NCI-H2171 (cell line): ENCODE results near the gene ZNHIT1.
"Not testable (repeated sequence)": the region's sequence is repeated elsewhere in the genome, so short reads cannot be mapped to it uniquely, and the experiment has no call there.

Experiments
- DNase-seq: peaks from one replicate; lab custom pipeline; 2025; lab: John Stamatoyannopoulos, UW

ZNHIT1 gene

DNA sequence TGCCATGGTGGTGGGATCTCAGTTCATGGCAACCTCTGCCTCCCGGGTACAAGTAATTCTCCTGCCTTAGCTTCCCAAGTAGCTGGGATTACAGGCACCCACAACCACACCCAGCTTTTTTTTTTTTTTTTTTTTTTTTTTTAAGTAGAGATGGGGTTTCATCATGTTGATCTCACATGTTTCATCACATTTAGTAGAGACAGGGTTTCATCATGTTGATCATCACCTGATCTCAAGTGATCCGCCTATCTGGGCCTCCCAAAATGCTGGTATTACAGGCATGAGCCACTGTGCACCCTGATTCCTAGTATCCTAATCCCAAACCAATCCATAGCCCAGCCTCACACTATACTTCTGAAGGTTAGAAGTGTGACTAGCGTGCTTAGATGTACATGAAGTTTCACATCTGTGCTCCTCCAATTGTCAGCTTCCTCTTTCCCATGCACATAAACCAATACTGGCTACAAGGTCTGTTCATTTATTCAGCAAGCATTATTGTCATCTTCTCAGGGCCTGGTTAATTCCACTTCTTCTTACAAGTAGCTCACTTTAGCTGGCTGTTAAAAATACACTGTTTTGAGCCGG, 31.0 kb upstream of the ZNHIT1 start:
- DNase-seq: no peak

DNA sequence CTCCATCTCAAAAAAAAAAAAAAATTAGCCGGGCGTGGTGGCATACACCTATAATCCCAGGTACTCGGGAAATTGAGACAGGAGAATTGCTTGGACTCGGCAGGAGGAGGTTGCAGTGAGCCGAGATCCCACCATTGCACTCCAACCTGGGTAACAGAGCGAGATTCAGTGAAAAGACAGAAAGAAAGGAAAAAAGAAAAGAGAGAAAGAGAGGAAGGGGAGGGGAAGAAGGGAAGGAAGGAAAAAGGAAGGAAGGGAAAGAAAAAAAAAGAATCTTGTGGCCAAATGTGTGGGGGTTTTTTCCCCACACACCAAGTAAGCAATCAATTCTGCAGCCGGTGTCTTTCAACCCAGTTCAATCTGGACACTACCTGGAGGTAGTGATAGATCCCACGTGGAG, 28.9 kb upstream of the ZNHIT1 start:
- no peak for DNase-seq

DNA sequence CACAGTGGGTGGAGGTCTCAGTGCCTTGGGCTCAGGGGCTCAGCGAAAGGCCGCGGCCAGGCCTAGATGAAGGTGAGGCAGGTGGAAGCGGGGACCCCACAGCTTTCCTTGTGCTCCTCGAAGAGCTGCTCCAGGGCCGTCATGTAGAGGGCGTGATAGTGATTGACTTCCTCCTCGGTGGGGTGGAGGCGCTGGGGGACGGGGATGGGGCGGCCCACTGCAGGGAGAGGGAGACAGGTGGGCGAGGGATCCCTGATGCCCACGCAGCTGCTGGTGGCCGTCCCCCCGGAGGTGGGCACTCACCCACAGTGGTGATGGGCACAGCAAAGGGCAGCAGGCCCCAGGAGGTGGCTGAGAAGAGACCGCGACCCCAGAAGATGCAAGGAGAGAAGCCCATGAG, 22.1 kb upstream of the ZNHIT1 start:
- no peak for DNase-seq

DNA sequence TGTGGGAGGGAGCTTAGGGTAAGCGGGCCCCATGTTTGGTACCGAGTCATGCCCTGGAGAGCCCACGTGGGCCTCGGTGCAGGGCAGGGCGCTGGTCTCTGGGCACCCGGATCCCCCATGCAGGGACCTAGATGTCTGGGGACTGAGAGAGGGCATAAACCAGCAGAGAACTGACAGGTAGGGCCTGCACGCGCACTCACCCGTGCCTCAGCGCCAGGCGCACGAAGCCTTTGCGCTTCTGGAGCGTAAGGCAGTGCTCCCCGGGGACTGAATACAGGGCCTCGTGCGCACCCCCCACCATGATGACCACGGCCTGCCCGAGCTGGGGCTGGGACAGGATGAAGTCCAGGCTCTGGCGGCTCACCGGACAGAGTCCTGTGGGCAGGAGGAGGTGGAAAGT, 20.0 kb upstream of the ZNHIT1 start:
- no peak for DNase-seq

DNA sequence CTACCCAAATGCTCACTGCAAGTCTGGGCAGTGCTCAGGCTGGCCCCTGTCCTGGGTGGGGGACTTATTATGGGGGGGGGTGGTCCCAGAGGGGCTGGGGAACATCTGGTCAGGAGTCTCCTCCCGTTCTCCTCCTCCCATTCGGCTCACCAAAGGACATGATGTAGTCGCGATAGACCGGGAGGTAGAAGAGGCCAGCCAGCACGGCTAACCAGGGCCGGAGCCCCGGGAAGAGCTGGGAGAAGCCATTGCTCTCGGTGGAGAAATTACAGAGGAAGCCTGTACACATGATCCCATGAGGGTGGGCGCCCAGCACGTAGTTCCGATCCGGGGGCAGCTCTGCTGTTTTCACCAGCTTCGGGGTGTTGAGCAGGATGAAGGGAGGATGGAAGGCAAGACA, 19.5 kb upstream of the ZNHIT1 start:
- no peak for DNase-seq

DNA sequence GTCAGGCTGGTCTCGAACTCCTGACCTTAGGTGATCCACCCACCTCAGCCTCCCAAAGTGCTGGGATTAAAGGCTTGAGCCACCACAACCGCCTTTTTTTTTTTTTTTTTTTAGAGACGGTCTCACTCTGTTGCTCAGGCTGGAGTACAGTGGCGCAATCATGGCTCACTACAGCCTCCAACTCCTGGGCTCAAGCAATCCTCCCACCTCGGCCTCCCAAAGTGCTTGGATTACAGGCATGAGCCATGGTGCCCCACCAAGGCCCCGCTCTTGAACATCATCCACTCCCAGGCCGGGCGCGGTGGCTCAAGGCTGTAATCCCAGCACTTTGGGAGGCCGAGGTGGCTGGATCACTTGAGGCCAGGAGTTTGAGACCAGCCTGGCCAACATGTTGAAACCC, 18.4 kb upstream of the ZNHIT1 start:
- DNase-seq: not testable (repeated sequence)

DNA sequence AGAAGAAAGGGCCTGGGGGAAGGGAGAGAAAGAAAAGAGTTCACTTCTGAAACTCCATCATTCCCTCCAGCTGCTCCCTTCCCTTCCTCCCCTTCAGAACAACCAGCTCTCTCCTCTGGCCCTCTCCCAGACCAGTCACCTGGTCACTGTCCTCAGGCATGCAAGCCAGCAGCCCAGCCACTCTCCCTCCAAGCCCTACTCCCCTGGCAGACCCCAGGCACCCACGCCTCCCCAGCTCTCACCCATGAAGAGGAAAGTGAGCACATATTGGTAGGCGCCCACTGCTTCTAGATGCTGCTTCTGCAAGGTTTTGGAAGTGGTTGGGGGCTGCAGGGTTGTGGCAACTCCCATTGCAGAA, 17.5 kb upstream of the ZNHIT1 start:
- DNase-seq: no peak

DNA sequence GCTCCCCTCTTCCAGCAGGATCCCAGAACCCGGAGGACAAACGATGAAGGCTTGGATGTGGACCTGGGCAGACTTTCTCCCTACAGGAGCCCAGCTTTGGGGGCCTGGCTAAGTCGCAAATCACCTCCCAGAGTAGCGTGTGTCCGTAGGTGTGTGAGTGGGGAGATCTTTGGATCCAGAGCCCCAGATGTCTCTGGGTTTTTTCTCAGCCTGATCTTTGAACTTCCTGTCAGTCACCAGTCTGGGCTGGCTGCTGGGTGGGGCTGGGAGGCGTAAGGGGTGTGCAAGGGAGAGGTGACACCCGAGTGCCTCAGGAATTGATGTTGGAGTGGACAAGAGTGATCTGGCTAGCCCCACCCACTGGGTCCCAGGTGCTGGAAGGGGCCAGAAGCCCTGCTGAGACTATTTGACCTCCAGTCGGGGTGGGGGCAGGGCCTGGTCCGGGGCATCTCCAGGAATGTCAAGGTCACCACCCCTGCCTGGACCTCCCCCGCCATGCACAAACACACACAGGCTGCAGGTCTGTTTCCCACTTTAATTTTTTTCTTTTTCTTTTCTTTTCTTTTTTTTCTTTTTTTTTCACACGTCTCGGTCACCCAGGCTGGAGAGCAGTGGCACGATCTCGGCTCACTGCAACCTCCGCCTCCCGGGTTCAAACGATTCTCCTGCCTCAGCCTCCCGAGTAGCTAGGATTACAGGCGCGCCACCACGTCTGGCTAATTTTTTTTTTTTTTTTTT, 16.9 kb upstream of the ZNHIT1 start, which contains the start of gene MOGAT3:
TSS of gene MOGAT3 (minus strand) at position 175 of the 738 bp plus-strand sequence. CDS start 182 bp downstream, outside the sequence.
- DNase-seq: no peak

DNA sequence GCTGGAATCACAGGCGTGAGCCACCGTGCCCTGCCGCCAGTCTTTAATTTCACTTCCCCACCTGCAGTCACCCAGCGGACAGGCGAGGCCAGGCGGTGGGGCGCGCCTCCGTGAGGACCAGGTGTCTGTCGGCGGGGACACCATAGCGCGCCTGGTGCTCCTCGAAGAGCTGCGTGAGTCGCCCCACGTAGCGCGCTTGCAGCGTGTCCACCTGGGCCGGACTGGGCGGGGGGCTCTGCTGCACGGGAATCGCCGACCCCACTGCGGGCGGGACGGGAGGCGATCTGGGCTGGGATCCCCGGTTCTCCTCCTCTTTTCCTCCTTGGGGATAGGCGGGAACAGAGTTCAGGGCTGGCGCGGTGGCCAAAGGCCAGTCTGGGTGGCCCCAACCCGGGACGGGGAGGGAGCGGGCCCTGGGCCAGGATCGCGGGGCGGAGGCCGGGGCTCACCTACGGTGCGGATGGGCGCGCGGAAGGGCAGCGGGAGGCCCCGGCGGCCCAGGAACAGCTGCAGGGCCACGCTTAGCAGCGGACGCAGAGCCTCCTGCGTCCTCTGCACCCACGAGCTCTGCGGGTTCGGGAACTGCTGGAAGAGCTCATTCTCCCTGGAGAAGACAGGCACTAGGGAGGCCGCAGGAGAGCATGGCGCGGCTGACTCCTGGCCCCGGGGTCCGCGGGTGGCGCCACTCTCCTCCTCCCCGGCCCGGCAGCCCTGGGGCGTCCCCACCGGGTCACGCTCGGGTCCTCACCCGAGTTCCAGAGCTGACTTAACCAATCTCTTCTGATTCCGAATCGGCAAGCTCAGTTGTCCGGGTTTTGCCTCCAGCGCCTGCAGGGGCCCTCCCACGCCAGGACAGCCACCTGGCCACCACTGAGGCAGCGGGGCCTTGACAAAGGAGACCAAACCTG, 16.0 kb upstream of the ZNHIT1 start:
- DNase-seq: no peak

DNA sequence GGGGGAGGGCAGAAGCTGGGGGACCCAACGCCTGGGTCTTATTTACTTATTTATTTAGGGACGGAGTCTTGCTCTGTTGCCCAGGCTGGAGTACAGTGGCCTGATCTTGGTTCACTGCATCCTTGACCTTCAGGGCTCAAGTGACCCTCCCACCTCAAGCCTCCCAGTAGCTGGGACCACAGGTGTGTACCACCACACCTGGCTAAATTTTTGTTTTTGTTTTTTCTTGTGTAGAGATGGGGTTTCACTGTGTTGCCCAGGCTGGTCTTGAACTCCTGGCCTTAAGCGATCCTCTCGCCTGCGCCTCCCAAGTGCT, 15.4 kb upstream of the ZNHIT1 start:
- no peak for DNase-seq

DNA sequence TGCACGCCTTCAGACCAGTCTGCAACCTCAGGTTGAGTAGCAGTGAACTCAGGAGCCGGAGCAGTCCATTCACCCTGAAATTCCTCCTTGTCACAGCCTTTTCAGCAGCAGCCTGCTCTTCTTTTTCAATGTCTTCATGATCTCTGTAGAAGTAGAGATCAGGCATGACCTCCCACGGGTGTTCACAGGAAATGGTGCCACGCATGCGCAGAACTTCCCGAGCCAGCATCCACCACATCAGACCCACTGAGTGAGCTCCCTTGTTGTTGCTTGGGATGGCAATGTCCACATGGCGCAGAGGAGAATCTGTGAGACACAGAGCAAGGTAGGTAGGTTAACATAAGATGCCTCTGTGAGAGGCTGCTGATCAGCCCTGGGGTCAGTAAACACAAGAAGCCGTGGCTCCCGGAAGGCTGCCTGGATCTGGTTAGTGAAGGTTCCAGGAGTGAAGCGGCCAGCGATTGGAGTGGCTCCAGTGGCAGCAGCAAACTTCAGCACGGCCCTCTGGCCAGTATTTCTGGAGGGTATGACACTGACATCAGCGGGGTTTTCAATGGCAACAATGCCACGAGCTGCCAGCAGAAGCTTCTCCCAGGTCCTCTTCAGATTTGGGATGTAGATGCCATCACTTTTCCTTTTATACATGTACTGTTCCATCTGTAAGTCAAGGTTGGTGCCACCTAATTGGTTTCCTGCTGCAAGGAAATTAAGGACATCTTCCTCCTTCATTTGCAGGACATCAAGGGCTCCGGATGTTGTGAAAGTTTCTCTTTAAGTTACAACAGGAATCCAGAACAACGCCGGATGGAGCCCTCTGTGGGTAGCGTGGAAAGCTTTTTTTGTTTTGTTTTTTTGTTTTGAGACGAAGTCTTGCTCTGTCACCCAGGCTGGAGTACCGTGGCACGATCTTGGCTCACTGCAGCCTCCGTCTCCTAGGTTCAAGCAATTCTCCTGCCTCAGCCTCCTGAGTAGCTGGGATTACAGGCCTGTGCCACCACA, 13.9 kb upstream of the ZNHIT1 start:
- DNase-seq: not testable (repeated sequence)

DNA sequence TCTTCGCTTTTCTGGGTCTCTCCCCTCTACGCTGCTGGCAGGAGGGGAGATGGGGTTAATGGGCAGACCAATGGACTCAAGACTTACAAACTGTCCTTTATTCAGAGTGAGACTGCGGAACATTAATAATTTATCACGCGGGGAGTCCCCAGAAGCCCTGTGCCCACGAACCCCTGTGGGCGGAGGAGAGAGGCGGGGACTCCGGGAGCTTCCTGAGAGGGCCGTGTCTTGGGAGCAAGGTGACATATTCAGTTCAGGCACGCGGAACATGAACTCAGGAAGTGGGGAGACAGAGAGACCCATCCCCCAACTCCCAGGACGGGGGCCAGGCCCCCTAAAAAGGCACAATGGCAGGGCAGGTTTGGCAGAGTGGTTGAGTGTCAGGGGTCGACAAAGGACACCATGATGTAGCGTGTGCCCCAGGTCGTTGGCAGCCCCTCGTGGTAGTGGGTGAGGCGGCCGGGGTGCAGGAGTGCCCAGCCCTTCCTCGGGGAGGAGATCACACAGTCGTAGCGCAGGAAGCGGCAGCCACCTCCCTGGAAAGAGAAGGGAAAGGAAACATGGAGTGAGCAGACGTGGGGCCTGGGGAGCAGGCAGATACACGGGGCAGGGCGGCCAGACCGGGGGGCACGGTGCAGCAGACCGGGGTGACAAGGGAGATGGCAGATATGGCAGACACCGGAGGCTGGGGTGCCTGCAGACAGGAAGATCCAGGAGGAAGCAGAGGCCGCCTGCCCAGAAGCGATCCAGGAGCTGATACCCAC, 11.9 kb upstream of the ZNHIT1 start:
- DNase-seq: no peak

DNA sequence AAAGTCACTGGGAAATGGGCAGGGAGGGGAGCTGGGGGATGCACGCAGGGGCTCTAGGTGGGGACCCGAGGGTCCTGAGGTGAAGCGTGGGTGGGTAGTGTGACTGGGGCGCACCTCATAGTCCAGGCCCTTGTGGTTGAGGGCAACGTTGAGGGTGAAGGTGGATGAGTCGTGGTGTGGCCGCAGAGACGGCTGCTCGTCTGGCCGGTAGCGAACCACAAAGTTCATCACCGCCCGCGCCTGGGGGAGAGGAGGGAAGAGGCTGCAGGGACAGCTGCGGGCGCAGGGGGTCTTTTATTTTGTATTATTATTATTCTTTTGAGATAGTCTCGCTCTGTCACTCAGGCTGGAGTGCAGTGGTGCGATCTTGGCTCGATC, 11.3 kb upstream of the ZNHIT1 start:
- DNase-seq: no peak

DNA sequence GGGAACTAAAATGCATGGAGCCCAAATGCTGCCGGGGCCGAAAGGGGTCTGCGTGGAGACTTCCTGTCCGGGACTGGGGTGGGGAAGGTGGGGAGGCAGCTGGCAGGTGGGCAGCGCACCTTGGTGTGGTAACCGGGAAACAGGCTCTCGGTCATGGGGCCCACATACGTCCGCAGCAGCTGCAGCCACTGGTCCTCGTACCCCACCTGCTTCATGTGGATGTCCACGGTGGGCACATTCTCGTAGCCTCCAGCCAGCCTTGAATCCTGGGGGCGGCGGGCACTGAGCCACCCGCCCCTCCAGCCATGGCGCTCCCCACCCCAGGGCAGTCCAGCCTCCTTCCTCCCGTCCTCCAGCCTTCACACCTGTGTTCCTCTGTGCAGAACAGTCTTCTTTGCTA, 10.5 kb upstream of the ZNHIT1 start:
- no peak for DNase-seq

DNA sequence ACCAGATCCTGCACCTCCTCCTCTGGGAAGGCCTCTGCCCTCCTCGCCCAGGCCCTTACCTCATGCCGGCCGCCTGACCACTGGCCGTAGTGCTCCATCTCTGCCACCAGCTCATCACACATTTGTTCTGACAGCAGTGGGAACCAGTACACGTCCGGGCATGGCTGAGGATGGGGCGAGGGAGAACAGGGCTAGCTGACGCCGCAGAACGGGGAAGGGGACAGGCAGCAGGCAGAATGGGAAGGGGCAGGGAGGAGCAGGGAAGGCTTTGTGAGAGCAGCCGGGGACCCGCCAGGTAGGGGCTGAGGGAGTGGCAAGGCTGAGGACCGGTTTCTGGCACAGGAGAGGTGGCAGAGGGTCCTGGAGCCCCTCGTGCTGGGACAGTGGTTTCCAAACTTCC, 9.2 kb upstream of the ZNHIT1 start:
- no peak for DNase-seq

DNA sequence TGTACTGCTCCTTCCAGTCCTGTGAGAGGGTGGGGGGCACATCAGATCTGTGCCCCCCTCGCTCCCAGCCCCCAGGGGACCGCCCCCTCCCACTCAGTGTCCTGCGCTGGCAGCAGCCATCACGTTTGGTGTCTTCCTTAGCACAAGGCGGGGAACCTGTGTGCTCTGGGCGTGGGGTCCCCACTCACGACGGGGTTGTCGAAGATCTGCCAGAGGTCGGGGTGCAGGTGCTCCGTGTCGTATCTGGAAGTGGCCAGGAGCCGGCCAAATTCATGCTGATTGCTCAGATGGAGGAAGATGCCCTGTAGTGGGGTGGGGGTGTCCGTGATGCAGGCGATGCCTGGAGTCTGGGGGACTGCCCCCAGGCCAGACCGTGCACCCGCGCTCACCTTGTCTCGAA, 7.8 kb upstream of the ZNHIT1 start:
- no peak for DNase-seq

DNA sequence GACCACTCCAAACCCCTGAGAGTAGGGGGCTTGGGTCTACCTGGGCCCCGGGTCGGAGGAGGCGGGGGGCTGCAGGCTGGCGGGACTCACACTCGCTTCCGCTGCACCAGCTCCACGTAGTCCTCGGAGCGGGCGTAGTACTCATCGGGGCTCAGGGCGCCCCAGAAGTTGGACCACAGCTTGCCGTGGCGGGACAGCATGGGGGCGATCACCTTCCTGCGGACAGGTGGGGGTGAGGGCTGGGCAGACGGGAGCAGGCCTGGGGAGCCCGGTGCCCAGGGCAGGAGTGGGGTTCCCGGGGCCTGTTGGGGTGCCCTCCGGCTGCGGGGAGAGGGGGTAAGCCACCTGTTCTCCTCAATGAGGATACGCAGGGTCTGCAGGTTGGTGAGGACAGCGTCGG, 6.5 kb upstream of the ZNHIT1 start:
- no peak for DNase-seq

DNA sequence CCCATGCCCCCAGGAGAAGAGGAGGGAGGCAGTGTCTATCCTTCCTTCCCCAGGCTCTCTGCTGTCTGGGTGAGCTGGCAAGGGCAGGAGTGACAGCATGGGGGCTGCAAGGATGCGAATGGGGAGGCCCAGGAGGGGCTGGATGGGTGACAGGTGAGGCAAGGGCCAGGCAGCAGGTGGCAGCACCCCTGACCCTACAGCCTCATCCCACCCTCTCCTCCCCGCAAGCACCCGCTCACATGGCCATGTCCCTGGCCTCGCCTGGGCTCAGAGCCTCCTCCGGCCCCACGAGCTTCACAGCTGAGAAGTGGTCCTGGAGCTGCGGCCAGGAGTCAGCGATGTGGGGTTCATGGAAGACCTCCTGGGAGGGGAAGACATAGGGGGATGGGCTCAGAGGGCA, 6.0 kb upstream of the ZNHIT1 start:
- DNase-seq: no peak

DNA sequence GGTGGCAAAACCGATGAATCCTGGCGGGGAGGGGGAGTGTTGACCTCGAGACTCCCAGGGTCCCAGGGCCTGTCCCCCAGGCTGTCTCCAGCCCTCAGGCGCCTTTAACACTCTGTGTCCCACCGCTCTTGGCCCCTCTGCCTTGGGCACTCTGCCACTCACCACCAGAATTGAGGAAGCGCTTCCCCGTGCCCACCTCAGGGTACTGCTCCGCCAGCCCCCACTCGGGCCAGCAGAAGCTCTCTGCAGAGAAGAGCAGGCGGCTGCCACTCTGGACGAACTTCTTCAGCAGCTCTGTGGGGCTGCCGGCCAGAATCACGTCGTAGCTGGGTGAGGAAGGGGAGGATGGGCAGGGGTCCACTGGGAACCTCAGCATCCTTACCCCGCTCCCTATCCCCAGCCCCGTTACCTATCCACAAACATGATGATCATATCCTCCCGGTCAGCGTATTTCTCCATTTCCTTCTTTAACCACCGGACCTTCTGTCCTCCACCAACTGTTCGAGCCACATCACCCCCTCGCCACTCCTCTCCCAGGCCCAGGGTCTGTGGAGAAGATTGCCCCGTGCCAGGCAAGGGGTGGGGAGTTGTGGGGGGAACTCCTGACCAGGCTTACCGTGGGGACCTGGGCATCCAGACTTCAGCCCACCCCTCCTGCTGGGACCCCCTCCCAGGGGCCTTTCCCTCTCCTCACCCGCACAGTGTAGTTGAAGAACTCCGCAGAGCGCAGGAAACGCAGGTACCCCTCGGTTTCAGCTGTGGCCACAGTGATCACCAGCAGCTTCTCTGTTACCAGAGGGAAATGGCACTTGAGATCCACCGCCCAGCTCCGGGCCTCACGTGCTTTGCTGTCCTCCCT, 1.7 kb upstream of the ZNHIT1 start:
- no peak for DNase-seq

DNA sequence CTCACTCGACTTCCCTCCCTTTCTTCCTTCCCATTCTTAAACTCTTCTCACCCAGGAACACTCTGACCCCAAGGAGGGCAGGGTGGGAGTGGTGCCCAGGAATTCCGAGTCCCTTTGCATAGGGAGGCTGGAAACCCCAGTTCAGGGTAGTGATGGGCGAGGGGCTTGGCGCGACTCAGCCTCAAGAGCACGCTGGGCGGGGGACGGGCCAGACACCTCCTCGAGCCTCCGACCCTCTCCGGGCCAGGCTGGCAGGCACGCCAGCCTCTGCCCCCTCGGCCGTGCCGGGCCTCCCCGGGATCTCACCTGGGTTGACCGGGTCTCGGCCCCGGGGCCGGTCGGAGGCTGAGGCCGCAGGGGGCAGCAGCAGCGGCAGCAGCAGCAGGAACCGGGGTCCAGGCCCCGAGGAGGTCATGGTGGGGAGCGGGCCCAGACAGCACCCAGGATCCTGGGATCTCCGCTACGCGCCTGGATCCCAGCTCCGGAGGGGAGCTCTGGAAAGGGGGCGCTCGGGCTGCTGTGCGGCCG, 1.0 kb upstream of the ZNHIT1 start:
- DNase-seq: no peak
